AG04450 (cell line): Measurements from ENCODE around the gene KIF26B. TPM values are rescaled to one million over a fixed set of nuclear protein-coding genes. Genes with fewer than 3 reads are reported as not detected.

Experiments
- CTCF ChIA-PET: fragments of 300-600, 350-600 bp; formaldehyde crosslinking; extraction: SDS; loops from one replicate; lab custom pipeline; 2022; ENCODE audit warnings: antibody characterized with exemption, inconsistent platforms; lab: Charles Lee
- POLR2A ChIA-PET: fragments of 350-600 bp; formaldehyde crosslinking; extraction: SDS; loops from one replicate; lab custom pipeline; 2021; ENCODE audit warnings: antibody characterized with exemption, inconsistent platforms; lab: Yijun Ruan, JAX
- DNase-seq: peaks from one replicate; pipeline ENCODE4 v3.0.0-alpha.2; 2011; ENCODE audit warnings: low read depth, low spot score
- H3K27ac ChIP-seq: one replicate; pipeline ENCODE4 v1.5.1; 2012; ENCODE audit warnings: low read depth, low read length, control low read depth
- H3K27me3 ChIP-seq: one replicate; pipeline ENCODE4 v1.6.0; 2012; ENCODE audit warnings: low read length; ENCODE audit not compliant: control insufficient read depth, insufficient read depth
- H3K4me3 ChIP-seq: 2 replicates; pipeline ENCODE4 v1.5.1; 2011; ENCODE audit warnings: mild to moderate bottlenecking, low read depth, low read length, control low read depth
- H3K9me3 ChIP-seq: 2 replicates; pipeline ENCODE4 v1.5.1; 2012; ENCODE audit warnings: low read length; ENCODE audit not compliant: control insufficient read depth, insufficient read depth
- CTCF ChIP-seq: IDR thresholded peaks from 2 replicates; pipeline ENCODE4 v1.5.1; 2011; ENCODE audit warnings: low read depth, low read length, control low read depth, inconsistent platforms
- polyA minus RNA-seq: library from RNA; depleted of rRNA, polyadenylated mRNA; stranded (reverse); fragments of >200 nt; gene quantifications from 2 replicates; pipeline ENCODE4 v1.2.3, GENCODE V29; 2011; rRNA and poly(A)+ RNA removed
- polyA plus RNA-seq: library from polyadenylated mRNA; depleted of rRNA; stranded (reverse); fragments of >200 nt; gene quantifications from 2 replicates; pipeline ENCODE4 v1.2.3, GENCODE V29; 2011; rRNA removed

Gene KIF26B
- polyA plus RNA-seq (2.4 and 3.4 TPM in 2 replicates), polyA minus RNA-seq (12.4 and 13.2 TPM in 2 replicates)

- Histone ChIP-seq H3K4me3 (peak within 1 kb of the TSS; percentile 80), H3K9me3 (peaks cover 8% of the 10 kb centered on the region), H3K27me3 (peaks cover 3% of the 10 kb centered on the region), H3K27ac (peak within 1 kb of the TSS; percentile 39)
- DNase-seq = no peak
- no peak for TF ChIP-seq CTCF
- ChIA-PET POLR2A (interaction anchor here (0.6 kb wide), 1 partner anchor 669 kb away, joined by 4 read pairs; no protein-coding TSS in a partner anchor), CTCF (interaction anchor here (0.6 to 2.5 kb wide), 9 partner anchors 226 to 1338 kb away, joined by 3 to 29 read pairs (median 5); no protein-coding TSS in a partner anchor)
Observed at GRCh38 chr1:245154429-245155271, at the start of gene KIF26B. Gene KIF26B (plus strand): TSS chr1:245154985. CDS start chr1:245155425, 440 bp downstream.

GRCh38 chr1:245105042-245105441 is 49.7 kb upstream of the KIF26B start:
- no peaks in the 10 kb centered on the region for H3K27me3 ChIP-seq
- no peak for DNase-seq
- TF ChIP-seq CTCF = no peak
- H3K4me3 ChIP-seq = no peak overlapping the region
- POLR2A ChIA-PET = no interaction called here
- CTCF ChIA-PET = interaction anchor here (0.6 kb wide), 1 partner anchor 27 kb away, joined by 3 read pairs; no protein-coding TSS in a partner anchor
- H3K9me3 ChIP-seq = peaks cover 6% of the 10 kb centered on the region; the same call in 1 of the 2 replicates
- H3K27ac ChIP-seq = no peak overlapping the region

GRCh38 chr1:245105815-245106410 is 48.9 kb upstream of the KIF26B start:
- H3K27me3 ChIP-seq = no peaks in the 10 kb centered on the region
- no peak overlapping the region for H3K4me3 ChIP-seq
- no peak for DNase-seq
- H3K9me3 ChIP-seq = peaks cover 6% of the 10 kb centered on the region; the same call in 1 of the 2 replicates
- no peak for TF ChIP-seq CTCF
- no peak overlapping the region for H3K27ac ChIP-seq
- ChIA-PET POLR2A (no interaction called here), CTCF (no interaction called here)

- ChIA-PET POLR2A (no interaction called here), CTCF (interaction anchor here (0.5 kb wide), 1 partner anchor 1388 kb away, joined by 3 read pairs; no protein-coding TSS in a partner anchor)
- no peak for TF ChIP-seq CTCF
- DNase-seq = no peak
- peaks cover 6% of the 10 kb centered on the region; the same call in 1 of the 2 replicates for H3K9me3 ChIP-seq
- no peak overlapping the region for H3K4me3 ChIP-seq
- no peak overlapping the region for H3K27ac ChIP-seq
- no peaks in the 10 kb centered on the region for H3K27me3 ChIP-seq
Observed at GRCh38 chr1:245107776-245108114, 47.0 kb upstream of the KIF26B start.

- POLR2A ChIA-PET = no interaction called here
- CTCF ChIA-PET = no interaction called here
Observed at GRCh38 chr1:245108246-245108645, 46.5 kb upstream of the KIF26B start.

More at GRCh38 chr1:245108246-245108645, 46.5 kb upstream of the KIF26B start:
- DNase-seq = no peak
- H3K9me3 ChIP-seq = peaks cover 6% of the 10 kb centered on the region; the same call in 1 of the 2 replicates
- H3K4me3 ChIP-seq = no peak overlapping the region
- H3K27me3 ChIP-seq = no peaks in the 10 kb centered on the region
- H3K27ac ChIP-seq = no peak overlapping the region
- TF ChIP-seq CTCF = no peak
